COLO668 (cell line): ENCODE data around the gene C5orf22.
"Not testable (repeated sequence)": the region's sequence is repeated elsewhere in the genome, so short reads cannot be mapped to it uniquely, and the experiment has no call there.

ENCODE experiments used
- DNase-seq: peaks from one replicate; lab custom pipeline; 2025; ENCODE audit not compliant: unreplicated experiment; lab: John Stamatoyannopoulos, UW

The C5orf22 gene

GRCh38 chr5:31602305-31602704 lies 70.2 kb downstream of the C5orf22 start:
- not testable (repeated sequence) for DNase-seq

GRCh38 chr5:31604240-31604639 lies 72.1 kb downstream of the C5orf22 start:
- DNase-seq: no peak

- DNase-seq: no peak
These were observed 72.5 kb downstream of the C5orf22 start for GRCh38 chr5:31604644-31605043.
